Measurements from ENCODE around the gene MAPK8IP2.
"Not testable (repeated sequence)": the region's sequence is repeated elsewhere in the genome, so short reads cannot be mapped to it uniquely, and the experiment has no call there.

Gene MAPK8IP2

GRCh38 chr22:50625568-50626313, 25.1 kb downstream of the MAPK8IP2 start:
- no peak for DNase-seq
- in situ Hi-C loops (cut with HindIII; ENCODE audit: low pct_ligation_motif_present, low pct_unique_long_range_greater_than_20kb, low sequenced_read_pairs): no loop called here

- in situ Hi-C loops (cut with HindIII; ENCODE audit: low pct_ligation_motif_present, low pct_unique_long_range_greater_than_20kb, low sequenced_read_pairs): no loop called here
- no peak for DNase-seq
These were observed 25.8 kb downstream of the MAPK8IP2 start for GRCh38 chr22:50626314-50626849.

DNA sequence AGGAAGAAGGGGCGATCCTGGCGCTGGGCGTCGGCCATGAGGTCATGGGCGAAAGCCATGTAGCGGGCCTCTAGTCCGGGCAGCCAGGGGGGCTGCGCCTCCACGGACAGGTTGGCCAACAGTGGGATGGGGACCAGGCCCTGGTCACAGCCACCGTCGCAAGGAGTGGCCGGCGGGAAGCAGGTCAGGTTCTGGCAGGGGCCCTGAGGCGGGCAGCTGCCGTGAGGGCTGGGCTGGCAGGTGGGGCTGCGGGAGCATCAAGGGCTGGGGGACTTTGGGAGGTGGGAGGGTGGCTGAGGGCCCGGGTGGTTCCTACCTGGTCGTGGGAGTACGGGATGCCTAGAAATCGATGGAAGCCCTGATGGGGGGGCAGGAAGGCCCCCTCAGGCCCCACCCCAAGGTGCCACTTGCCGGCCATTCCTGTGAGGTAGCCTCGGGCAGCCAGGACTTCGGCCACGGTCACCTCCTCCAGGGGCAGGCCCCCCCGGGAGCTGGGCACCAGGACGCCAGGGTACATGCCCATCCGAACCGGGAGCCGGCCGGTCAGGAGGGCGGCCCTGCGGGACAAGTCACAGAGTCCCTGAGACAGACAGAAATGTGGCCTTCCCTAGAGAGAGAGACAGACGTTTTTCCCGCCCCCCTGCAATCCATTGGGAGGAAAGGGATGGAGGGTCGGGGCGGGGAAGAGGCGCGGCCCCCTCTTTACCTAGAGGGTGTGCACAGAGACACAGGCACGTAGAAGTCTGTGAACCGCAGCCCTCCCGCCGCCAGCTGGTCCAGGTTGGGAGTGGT, 26.5 kb downstream of the MAPK8IP2 start:
- no peak for DNase-seq
- in situ Hi-C loops (cut with HindIII; ENCODE audit: low pct_ligation_motif_present, low pct_unique_long_range_greater_than_20kb, low sequenced_read_pairs): no loop called here

DNA sequence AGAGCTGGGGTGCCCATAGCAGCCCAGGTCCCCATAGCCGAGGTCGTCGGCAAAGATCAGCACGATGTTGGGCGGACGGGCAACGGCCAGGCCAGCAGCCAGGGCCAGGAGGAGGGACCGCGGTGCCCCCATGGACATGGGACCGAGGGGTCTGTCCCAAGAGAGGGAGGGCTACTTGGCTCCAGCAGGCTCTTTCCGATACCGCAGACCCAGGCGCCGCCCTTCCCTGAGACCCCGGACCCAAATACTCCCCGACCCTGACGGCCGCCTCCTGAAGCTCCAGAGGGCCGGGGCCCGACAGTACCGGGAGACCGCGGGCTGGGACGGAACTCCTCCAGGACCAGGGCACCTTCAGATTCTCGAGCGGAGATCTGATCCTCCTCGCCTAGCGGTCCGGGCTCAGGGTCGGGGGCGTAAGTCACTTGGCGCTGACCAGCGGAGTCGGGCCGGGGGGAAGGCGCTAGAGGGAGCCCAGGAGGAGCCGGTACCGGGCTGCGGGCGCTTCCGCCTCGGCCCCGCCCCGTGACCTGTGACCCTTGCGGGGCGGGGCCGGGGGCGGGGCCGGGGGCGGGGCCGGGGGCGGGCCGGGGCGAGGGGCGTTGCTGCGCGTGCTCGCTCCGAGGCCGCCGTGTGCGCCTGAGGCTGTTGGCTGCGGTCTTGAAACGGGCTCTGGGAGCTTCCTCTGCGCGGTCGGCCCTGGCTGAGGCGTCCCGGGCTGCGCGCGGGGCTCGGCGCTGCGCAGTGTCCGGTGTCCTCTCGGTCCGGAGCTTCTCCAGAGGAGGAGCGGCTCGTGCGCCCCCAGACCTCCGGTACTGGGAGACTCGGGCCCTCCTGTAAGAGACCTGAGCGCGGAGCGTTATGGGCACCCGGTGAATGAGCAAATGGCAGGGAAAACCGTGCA, 27.3 kb downstream of the MAPK8IP2 start, which contains the start of gene ARSA:
TSS of gene ARSA (minus strand) at position 511 of the 901 bp plus-strand sequence. CDS start at position 138, 373 bp downstream.
- DNase-seq: peak; percentile 77
- in situ Hi-C loops (cut with HindIII; ENCODE audit: low pct_ligation_motif_present, low pct_unique_long_range_greater_than_20kb, low sequenced_read_pairs): no loop called here

DNA sequence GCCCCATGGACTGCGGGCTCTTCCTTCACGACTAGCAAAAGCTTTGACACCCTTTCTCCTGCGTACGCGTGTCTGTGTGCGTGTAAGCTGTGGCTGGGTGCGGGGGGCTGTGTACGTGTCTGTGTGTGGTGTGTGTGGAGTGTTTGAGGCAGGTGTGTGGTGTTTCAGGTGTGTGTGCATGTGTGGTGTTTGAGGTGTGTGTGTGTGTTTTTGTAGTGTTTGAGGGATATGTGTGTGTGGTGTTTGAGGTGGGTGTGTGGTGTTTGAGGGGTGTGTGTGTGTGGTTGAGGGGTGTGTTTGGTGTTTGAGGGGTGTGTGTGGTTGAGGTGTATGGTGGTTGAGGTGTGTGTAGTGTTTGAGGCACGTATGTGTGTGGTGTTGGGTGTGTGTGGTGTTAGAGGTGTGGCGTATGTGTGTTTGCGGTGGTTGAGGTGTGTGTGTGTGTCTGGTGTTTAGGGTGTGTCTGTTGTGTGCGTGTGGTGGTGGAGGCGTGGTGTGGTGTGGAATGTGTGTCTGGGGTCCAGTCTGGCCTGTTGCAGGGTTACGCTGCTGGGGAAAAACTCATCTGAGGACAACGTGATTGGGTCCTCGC, 28.0 kb downstream of the MAPK8IP2 start:
- no peak for DNase-seq
- in situ Hi-C loops (cut with HindIII; ENCODE audit: low pct_ligation_motif_present, low pct_unique_long_range_greater_than_20kb, low sequenced_read_pairs): no loop called here

DNA sequence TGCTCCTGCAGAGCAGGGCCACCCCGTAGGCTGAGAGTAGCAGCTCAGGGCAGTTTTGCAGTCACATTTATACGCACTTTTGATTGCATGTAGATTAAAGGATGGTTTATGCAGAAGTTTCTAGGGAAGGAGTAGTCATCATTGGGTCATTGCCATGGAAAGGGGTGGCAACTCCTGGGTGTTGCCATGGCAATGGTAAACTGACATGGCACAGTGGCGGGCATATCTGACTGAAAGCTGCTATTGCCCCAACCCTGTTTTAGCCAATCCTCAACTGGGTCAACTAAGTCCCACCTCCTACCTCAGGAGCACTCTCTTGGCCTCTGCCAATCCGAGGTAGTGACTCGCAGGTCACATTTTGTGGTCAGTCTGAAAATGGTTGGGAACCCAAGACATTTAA, 29.8 kb downstream of the MAPK8IP2 start:
- in situ Hi-C loops (cut with HindIII; ENCODE audit: low pct_ligation_motif_present, low pct_unique_long_range_greater_than_20kb, low sequenced_read_pairs): no loop called here

GRCh38 chr22:50633086-50633485, 32.5 kb downstream of the MAPK8IP2 start:
- in situ Hi-C loops (cut with HindIII; ENCODE audit: low pct_ligation_motif_present, low pct_unique_long_range_greater_than_20kb, low sequenced_read_pairs): no loop called here
- no peak for DNase-seq

More for the DNA sequence above, 29.8 kb downstream of the MAPK8IP2 start:
- no peak for DNase-seq

- DNase-seq: no peak
- in situ Hi-C loops (cut with HindIII; ENCODE audit: low pct_ligation_motif_present, low pct_unique_long_range_greater_than_20kb, low sequenced_read_pairs): no loop called here
These were observed 33.2 kb downstream of the MAPK8IP2 start for GRCh38 chr22:50633771-50634170.

- no peak for DNase-seq
- in situ Hi-C loops (cut with HindIII; ENCODE audit: low pct_ligation_motif_present, low pct_unique_long_range_greater_than_20kb, low sequenced_read_pairs): no loop called here
These were observed 35.0 kb downstream of the MAPK8IP2 start for GRCh38 chr22:50635591-50635990.

- DNase-seq; in situ Hi-C loops (cut with HindIII; ENCODE audit: low pct_ligation_motif_present, low pct_unique_long_range_greater_than_20kb, low sequenced_read_pairs): not testable (repeated sequence)
These were observed 39.7 kb downstream of the MAPK8IP2 start for GRCh38 chr22:50640296-50640695.

DNA sequence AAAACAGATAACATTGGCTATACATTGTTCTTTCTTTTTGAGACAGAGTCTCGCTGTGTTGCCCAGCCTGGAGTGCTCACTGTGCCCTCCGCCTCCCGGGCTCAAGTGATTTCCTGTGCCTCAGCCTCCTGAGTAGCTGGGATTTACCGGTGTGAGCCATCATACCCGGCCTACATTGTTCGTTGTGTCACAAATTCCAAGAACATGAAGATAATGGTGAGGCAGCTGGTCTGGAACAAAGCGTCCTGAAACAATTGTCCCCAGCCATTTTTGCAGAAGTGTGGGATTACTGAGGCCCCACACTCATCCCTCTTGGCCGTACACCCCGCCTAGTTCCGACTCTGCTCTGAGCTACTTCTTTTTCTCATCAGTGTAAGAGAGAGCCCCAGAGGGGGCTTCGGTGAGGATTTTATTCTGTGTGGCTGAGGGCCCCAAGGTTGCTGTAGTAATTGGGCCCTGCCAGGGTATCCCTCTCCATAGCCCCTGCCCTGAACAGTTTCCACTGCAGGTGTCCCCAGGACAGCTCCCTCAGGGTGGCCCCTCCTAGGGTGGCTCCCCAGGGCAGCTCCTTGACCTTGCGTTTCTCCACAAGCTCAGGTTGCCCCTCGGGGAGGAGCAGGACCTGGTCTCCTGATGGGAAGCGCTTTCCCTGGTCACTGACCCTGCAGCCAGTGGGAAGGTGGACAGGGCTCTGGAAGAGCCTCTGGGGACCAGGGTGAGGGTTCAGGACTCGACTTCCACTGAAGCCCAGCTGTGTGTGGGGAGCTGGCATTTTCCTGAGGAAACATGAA, 40.5 kb downstream of the MAPK8IP2 start:
- in situ Hi-C loops (cut with HindIII; ENCODE audit: low pct_ligation_motif_present, low pct_unique_long_range_greater_than_20kb, low sequenced_read_pairs): no loop called here

GRCh38 chr22:50641696-50642607, 41.4 kb downstream of the MAPK8IP2 start:
- DNase-seq: no peak
- in situ Hi-C loops (cut with HindIII; ENCODE audit: low pct_ligation_motif_present, low pct_unique_long_range_greater_than_20kb, low sequenced_read_pairs): no loop called here

More for the DNA sequence above, 40.5 kb downstream of the MAPK8IP2 start:
- no peak for DNase-seq

DNA sequence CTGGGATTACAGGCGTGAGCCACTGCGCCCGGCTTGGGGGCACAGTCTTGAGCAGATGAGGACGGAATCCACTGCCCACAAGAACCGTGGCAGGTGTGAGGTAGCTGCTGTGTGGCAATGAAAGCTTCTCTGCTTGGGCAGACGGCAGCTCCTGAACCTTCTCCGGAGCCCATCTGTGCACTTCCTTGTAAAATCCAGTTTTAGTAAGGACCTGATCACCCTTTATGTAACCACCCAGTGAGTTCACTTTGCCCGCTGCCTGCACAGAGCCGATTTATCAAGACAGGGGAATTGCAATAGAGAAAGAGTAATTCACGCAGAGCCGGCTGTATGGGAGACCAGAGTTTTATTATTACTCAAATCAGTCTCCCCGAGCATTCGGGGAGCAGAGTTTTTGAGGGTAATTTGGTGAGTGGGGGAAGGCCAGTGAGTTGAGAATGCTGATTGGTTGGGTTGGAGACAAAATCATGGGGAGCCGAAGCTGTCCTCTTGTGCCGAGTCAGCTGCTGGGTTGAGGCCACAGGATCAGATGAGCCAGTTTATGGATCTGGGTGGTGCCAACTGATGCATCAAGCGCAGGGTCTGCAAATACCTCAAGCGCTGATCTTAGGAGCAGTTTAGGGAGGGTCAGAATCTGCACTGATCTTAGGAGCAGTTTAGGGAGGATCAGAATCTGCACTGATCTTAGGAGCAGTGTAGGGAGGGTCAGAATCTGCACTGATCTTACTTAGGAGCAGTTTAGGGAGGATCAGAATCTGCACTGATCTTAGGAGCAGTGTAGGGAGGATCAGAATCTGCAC, 42.6 kb downstream of the MAPK8IP2 start:
- in situ Hi-C loops (cut with HindIII; ENCODE audit: low pct_ligation_motif_present, low pct_unique_long_range_greater_than_20kb, low sequenced_read_pairs); DNase-seq: not testable (repeated sequence)

GRCh38 chr22:50643821-50644101, 43.2 kb downstream of the MAPK8IP2 start:
- in situ Hi-C loops (cut with HindIII; ENCODE audit: low pct_ligation_motif_present, low pct_unique_long_range_greater_than_20kb, low sequenced_read_pairs): not testable (repeated sequence)

GRCh38 chr22:50653256-50653655, 52.7 kb downstream of the MAPK8IP2 start:
- DNase-seq: no peak
- in situ Hi-C loops (cut with HindIII; ENCODE audit: low pct_ligation_motif_present, low pct_unique_long_range_greater_than_20kb, low sequenced_read_pairs): no loop called here

More at GRCh38 chr22:50643821-50644101, 43.2 kb downstream of the MAPK8IP2 start:
- not testable (repeated sequence) for DNase-seq

DNA sequence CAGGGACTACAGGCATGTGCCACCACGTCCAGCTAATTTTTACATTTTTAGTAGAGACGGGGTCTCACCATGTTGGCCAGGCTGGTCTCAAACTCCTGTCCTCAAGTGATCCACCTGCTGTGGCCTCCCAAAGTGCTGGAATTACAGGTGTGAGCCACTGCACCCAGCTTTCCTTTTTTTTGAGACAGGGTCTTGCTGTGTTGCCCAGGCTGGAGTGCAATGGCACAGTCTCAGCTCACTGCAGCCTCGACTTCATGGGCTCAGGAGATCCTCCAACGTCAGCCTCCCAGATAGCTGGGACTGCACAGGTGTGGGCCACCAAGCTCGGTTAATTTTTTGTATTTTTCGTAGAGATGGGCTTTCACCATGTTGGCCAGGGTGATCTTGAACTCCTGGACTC, 54.1 kb downstream of the MAPK8IP2 start:
- DNase-seq; in situ Hi-C loops (cut with HindIII; ENCODE audit: low pct_ligation_motif_present, low pct_unique_long_range_greater_than_20kb, low sequenced_read_pairs): not testable (repeated sequence)

Measured in ACHN (cell line).